HG03469 (cell line): ENCODE measurements around the gene GLDN.
"Not testable (repeated sequence)": the region's sequence is repeated elsewhere in the genome, so short reads cannot be mapped to it uniquely, and the experiment has no call there.

ENCODE experiments used
- ATAC-seq: cut with Tn5 transposase; IDR thresholded peaks from one replicate; pipeline ENCODE4 v1.9.1; 2021; ENCODE audit warnings: mild to moderate bottlenecking, moderate library complexity, moderate number of reproducible peaks; ENCODE audit not compliant: unreplicated experiment

The GLDN gene

GRCh38 chr15:51386960-51387698 lies 45.7 kb downstream of the GLDN start:
- ATAC-seq, result no peak

DNA sequence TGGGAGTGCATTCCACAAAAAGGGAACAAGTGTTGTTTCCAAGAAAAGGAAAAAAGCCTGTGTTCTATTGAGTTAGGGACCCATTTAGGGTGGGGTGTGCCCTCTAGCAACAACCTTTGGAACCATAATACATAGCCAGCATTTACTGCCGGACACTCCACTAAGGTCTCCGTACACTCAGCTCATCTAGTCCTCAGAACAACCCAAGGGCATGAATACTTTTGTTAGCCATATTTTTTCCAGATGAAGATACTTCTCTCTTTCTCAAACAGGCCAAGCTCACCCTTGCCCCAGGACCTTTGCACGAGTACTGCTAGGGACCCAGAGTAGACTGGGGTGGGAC lies 46.2 kb downstream of the GLDN start:
- ATAC-seq, result no peak

DNA sequence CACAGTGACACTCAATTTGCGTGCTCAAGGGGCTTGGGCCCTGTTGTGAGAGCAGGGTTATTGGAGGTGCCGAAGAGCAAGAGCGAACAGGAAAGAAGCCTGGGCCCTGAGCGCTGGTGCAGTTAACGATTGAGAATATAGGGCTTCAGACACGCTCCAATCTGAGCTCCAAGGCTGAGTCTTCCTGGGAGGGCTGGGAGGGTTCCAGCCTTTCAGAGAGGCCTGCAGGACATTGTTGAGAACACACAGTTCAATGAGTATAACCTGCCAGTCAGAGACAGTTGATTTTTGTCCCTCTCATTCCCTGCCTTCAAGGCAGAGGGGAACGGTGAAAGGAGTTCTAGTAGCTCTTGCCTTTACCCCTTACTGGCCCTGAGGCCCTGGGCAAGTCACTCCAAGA lies 47.3 kb downstream of the GLDN start:
- no peak for ATAC-seq

GRCh38 chr15:51390241-51390965 lies 48.9 kb downstream of the GLDN start:
- no peak for ATAC-seq

GRCh38 chr15:51390966-51391422 lies 49.5 kb downstream of the GLDN start:
- no peak for ATAC-seq

DNA sequence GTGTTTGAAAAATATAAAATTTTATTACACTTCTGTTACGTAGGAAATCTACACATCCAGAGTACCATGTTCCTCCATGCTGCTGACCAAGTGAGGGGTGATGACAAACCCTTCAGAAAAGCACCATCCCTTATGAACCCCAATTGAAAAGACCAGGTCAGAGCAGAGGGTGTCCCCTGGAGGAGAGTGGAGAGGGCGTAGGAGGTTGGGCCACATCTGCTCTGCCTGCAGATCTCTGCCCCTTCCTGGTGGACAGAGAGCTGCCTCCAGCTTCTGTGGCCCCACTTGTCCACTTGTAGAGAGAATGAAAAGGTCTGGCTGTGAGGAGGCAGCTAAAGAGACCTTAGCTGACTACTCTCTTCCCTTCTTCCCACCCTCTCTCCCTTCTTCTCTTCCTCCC lies 55.5 kb downstream of the GLDN start:
- no peak for ATAC-seq

GRCh38 chr15:51398626-51399025 lies 57.2 kb downstream of the GLDN start:
- ATAC-seq, result no peak

GRCh38 chr15:51401051-51401780 lies 59.8 kb downstream of the GLDN start:
- ATAC-seq, result no peak

DNA sequence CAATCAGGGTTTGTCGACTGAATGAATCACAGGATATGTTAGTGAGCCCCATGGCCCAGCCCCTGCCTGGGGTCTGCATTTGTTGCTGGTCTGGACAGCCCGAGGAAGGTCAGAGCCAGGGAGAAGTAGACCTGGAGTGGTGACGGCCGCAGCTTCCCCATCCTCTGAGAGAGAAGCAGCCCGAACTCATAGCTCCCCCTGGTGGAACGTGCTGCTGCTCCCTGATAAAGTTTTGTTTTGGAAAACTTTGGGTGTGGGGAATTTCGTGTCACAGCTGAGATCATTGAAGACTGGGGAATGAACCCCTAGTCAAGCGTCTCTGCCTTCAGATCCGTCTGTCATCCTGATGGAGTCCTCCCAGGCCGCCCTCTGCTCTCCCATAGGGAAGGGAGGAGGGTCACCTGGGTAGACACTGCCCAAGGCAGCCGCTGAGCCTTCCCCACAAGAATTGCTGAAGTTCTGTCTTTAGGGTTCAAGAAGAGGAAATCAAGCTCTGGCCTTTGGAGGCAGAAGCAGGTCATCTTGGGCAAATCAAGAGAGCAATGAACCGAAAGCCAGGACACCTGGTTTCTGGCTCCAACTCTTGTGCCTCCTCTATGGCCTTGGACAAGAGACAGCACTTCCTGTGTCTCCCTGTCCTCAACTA lies 60.5 kb downstream of the GLDN start:
- ATAC-seq, result no peak

DNA sequence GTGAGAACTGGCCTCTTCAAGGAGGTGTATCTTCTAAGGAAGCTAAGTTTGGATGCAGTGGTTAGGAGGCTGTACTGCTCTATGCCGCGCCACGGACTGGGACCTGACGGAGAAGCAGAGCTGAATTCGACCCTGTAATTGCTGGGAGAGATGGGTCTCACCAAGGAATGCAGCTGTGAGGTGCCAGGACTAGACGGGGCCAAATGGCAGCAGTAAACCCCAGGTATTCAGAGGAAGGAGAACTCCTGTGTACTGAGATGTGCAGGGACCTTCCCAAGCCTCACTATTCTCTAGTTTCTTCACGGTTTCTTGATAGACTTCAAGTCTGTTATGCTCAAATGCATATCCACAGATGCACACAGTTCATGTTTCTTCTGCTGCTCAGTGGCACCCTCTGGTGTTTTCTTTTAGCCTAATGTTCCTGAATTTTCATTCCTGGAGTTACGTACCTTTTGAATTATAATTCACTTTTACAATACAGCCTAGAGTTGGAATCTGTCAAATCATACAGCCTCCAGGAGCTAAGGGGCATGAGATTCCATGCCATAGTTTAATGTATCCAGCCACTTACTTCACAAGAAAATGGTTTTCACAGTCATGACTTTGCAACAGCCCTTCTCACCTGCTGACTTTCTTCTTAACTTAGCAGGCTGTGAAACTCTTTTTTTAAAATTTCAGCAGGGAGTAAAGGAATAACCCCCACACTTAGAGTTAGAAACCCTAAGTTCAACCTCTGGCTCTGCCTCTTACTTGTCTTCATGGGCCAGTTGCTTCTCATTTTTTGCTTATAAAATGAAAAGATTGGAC lies 61.8 kb downstream of the GLDN start:
- ATAC-seq, result no peak

GRCh38 chr15:51403946-51404695 lies 62.7 kb downstream of the GLDN start:
- ATAC-seq, result no peak

DNA sequence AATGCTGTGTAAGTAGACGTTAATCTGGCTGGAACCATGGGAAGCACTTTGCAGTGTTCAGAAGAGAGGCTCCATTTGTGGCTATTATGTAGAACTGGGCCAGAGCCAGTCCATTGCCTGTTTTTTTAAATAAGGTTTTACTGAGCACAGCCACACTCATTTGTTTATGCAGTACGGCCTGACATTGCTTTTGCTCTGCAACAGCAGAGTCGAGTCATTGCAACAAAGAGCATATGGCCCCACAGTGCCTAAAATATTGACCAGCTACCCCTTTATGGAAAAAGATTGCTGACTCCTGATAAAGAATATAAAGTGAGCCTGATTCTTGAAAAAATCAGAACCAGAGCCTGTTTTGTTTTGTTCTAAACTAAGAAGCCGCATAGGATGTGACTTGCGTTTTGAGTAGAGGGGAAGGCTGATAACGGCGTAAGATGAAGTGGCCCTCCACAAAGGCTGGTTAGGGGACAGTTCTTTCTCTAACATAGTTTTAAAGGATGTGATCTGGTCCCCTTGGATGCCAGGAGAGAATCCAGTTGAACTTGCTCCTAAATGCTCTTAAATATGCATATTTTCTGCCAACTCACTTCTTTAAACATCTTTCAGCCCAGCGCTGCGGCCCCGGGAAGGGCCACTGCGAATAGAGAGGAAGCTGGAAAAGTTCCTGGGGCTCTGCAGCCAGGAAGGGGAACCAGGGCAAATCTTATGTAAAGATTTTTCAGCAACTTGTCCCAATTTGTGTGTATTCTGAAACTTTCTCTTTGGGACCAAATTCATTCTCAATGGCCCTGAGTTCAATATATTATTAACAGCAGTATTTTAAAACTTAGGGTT lies 64.5 kb downstream of the GLDN start:
- no peak for ATAC-seq

DNA sequence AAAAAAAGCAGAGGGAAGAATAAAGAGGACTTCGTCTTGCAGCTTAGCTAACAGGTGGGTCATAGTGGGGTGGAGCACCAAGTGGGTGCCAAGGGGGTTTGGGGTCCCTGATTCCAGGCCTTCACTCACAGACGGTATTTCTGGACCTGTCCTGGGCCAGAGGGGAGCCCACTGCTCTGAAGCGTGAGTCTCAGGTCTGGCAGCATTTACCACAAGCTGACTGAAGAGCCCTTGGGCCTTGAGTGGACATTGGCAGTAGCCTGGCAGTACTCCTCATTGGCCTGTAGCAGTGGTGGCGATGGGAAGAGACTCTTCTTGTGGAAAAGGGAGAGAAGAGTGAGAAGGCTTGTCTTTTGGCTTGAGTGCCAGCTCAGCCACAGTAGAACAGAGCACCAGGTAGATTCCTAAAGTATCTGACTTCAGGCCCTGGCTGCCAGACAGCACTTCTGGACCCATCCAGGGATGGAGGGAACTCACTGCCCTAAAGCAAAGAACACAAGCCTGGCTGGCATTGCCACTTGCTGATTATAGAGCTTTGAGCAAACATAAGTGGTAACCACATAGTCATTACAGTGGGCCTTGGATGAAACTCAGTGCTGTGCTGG lies 72.9 kb downstream of the GLDN start:
- no peak for ATAC-seq

DNA sequence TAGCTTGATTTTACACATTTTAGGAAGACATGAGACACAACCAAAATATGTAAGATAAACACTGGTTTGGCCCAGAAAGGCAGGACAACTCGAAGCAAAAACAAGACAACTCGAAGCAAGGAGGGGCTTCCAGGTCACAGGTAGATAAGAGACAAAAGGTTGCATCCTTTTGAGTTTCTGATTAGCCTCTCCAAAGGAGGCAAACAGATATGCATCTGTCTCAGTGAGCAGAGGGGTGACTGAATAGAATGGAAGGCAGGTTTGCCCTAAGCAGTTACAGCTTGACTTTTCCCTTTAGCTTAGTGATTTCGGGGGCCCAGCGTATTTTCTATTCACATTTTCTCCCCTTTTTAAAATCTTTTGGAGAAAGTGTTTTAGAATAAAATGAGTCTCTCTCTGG lies 74.7 kb downstream of the GLDN start:
- no peak for ATAC-seq

- ATAC-seq, result not testable (repeated sequence)
Observed at GRCh38 chr15:51423040-51423439, 81.6 kb downstream of the GLDN start.

DNA sequence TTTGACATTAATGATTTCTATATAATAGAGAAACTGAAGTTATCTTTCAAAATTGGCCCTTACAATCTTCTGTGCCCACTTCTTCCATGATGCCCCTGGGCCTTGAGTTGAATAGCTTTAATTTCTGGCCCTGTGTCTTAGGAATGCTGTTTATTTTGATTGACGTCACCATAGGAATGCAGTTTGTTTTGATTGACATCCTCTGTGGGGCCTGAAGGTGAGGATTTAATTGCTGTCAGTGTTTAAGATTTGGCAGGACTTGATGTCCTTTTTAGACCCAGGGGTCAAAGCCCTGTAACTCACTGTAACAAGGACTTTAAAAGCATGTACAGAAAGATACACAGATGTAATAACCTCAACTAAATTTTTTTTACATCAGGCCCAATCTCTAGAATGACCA lies 83.3 kb downstream of the GLDN start:
- ATAC-seq, result no peak

- no peak for ATAC-seq
Observed at GRCh38 chr15:51425517-51426040, 84.1 kb downstream of the GLDN start.

DNA sequence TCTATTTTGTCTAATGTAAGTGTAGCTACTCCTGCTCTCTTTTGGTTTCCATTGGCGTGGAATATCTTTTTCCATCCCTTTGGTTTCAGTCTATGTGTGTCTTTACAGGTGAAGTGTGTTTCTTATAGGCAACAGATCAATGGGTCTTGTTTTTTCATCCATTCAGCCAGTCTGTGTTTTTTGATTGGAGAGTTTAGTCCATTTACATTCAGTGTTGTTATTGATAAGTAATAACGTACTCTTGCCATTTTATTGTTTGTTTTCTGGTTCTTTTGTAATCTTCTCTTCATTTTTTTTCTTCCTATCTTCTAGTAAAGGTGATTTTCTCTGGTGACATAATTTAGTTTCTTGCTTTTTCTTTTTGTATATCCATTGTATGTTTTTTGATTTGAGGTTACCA lies 97.1 kb downstream of the GLDN start:
- ATAC-seq, result no peak
